Glutamatergic neuron (in vitro differentiated cells): ENCODE results near the gene STC2. TPM values are rescaled to one million over a fixed set of nuclear protein-coding genes. Genes with fewer than 3 reads are reported as not detected.

Experiments used
- DNase-seq: peaks from one replicate; pipeline ENCODE4 v3.0.0; 2022
- H3K27ac Mint-ChIP-seq: one replicate; pipeline ENCODE4 v1.8.0; 2020; ENCODE audit warnings: mild to moderate bottlenecking, mixed read lengths, inconsistent platforms; ENCODE audit not compliant: unreplicated experiment
- H3K27me3 Mint-ChIP-seq: one replicate; pipeline ENCODE4 v1.8.0; 2020; ENCODE audit warnings: mild to moderate bottlenecking, moderate library complexity, mixed read lengths, inconsistent platforms; ENCODE audit not compliant: unreplicated experiment
- H3K36me3 Mint-ChIP-seq: one replicate; pipeline ENCODE4 v1.8.0; 2020; ENCODE audit warnings: mild to moderate bottlenecking, mixed read lengths, inconsistent platforms; ENCODE audit not compliant: unreplicated experiment
- H3K4me1 Mint-ChIP-seq: one replicate; pipeline ENCODE4 v1.8.0; 2020; ENCODE audit warnings: mild to moderate bottlenecking, low read depth, mixed read lengths, inconsistent platforms; ENCODE audit not compliant: unreplicated experiment
- H3K4me3 Mint-ChIP-seq: one replicate; pipeline ENCODE4 v1.8.0; 2020; ENCODE audit warnings: mild to moderate bottlenecking, mixed read lengths, inconsistent platforms; ENCODE audit not compliant: unreplicated experiment
- H3K9me3 Mint-ChIP-seq: one replicate; pipeline ENCODE4 v1.8.0; 2020; ENCODE audit warnings: mild to moderate bottlenecking, moderate library complexity, mixed read lengths, inconsistent platforms; ENCODE audit not compliant: unreplicated experiment
- total RNA-seq: library from RNA; stranded (reverse); fragmentation: NEBNext Ultra II Directional; extraction: Animal tissue kit (Norgen Biotek cat#: 25700); gene quantifications from one replicate; pipeline ENCODE4 v1.2.1, GENCODE V29; 2021; ENCODE audit not compliant: unreplicated experiment
- TF ChIP-seq, protein P1 (sequence below): fragments of 200-600 bp; sonication (generic); IDR thresholded peaks from one replicate; pipeline ENCODE4 v1.5.0; 2021; ENCODE audit not compliant: partially characterized antibody, unreplicated experiment

STC2 gene
- total RNA-seq, 1 donor from 2014 or later = 14.0 TPM

DNA sequence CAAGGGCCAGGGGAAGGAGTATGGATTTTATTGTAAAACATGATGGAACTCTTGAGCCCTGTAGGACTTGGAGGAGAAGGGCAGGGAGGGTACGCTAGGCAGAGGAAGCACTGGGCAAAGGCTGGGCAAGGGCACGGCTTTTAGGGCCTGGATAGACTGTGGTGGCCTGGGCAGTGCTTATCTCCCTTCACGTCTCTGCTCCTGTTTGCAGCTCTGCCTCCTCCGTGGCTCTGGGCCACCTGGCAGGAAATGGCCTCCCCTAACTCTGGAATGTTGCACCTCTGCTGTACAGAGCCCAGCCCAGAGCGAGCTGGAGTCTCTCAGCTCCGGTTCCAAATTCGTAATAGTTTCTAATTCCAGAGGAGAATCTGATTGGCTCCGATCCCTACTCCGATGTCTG, 12.2 kb upstream of the STC2 start:
- TF ChIP-seq, protein P1, sequence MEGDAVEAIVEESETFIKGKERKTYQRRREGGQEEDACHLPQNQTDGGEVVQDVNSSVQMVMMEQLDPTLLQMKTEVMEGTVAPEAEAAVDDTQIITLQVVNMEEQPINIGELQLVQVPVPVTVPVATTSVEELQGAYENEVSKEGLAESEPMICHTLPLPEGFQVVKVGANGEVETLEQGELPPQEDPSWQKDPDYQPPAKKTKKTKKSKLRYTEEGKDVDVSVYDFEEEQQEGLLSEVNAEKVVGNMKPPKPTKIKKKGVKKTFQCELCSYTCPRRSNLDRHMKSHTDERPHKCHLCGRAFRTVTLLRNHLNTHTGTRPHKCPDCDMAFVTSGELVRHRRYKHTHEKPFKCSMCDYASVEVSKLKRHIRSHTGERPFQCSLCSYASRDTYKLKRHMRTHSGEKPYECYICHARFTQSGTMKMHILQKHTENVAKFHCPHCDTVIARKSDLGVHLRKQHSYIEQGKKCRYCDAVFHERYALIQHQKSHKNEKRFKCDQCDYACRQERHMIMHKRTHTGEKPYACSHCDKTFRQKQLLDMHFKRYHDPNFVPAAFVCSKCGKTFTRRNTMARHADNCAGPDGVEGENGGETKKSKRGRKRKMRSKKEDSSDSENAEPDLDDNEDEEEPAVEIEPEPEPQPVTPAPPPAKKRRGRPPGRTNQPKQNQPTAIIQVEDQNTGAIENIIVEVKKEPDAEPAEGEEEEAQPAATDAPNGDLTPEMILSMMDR = no peak
- peaks cover 6% of the 10 kb centered on the region for H3K4me1 Mint-ChIP-seq

GRCh38 chr5:173339286-173339685, 11.1 kb upstream of the STC2 start:
- TF ChIP-seq, protein P1 = no peak
- no peak for DNase-seq
- H3K27me3 Mint-ChIP-seq = no peaks in the 10 kb centered on the region

More for the DNA sequence above, 12.2 kb upstream of the STC2 start:
- no peak overlapping the region for H3K27ac Mint-ChIP-seq
- no peak for DNase-seq
- H3K27me3 Mint-ChIP-seq = no peaks in the 10 kb centered on the region
- peaks cover 2% of the 10 kb centered on the region for H3K9me3 Mint-ChIP-seq
- H3K36me3 Mint-ChIP-seq = no peaks in the 10 kb centered on the region
- H3K4me3 Mint-ChIP-seq = no peak overlapping the region

GRCh38 chr5:173338380-173339015, 10.3 kb upstream of the STC2 start:
- Mint-ChIP-seq H3K4me1 (peaks cover 5% of the 10 kb centered on the region), H3K4me3 (no peak overlapping the region), H3K27ac (no peak overlapping the region), H3K27me3 (no peaks in the 10 kb centered on the region), H3K36me3 (no peaks in the 10 kb centered on the region), H3K9me3 (peaks cover 2% of the 10 kb centered on the region)
- TF ChIP-seq, protein P1 = no peak
- DNase-seq = no peak

More at GRCh38 chr5:173339286-173339685, 11.1 kb upstream of the STC2 start:
- Mint-ChIP-seq H3K4me1 (peaks cover 5% of the 10 kb centered on the region), H3K36me3 (no peaks in the 10 kb centered on the region), H3K9me3 (peaks cover 2% of the 10 kb centered on the region), H3K4me3 (no peak overlapping the region), H3K27ac (no peak overlapping the region)

- Mint-ChIP-seq H3K27ac (no peak overlapping the region), H3K36me3 (no peaks in the 10 kb centered on the region), H3K9me3 (peaks cover 3% of the 10 kb centered on the region), H3K4me1 (no peaks in the 10 kb centered on the region), H3K4me3 (no peak overlapping the region), H3K27me3 (peaks cover 3% of the 10 kb centered on the region)
- TF ChIP-seq, protein P1 = no peak
- DNase-seq = no peak
These were observed 6.6 kb upstream of the STC2 start for GRCh38 chr5:173334808-173335207.

GRCh38 chr5:173333925-173334661, 5.9 kb upstream of the STC2 start:
- TF ChIP-seq, protein P1 = no peak
- H3K4me1 Mint-ChIP-seq = peaks cover under 1% of the 10 kb centered on the region
- H3K27me3 Mint-ChIP-seq = peaks cover 6% of the 10 kb centered on the region
- DNase-seq = no peak
- H3K9me3 Mint-ChIP-seq = peaks cover 3% of the 10 kb centered on the region
- H3K27ac Mint-ChIP-seq = no peak overlapping the region
- H3K36me3 Mint-ChIP-seq = no peaks in the 10 kb centered on the region
- no peak overlapping the region for H3K4me3 Mint-ChIP-seq
